Right atrium auricular region (tissue), 2 donors: ENCODE data around the gene ABO. TPM values are rescaled to one million over a fixed set of nuclear protein-coding genes. Genes with fewer than 3 reads are reported as not detected.

Source experiments
- DNase-seq: peaks from one replicate; pipeline ENCODE4 v3.0.0-alpha.2; 2019; ENCODE audit warnings: low spot score
- H3K27ac ChIP-seq, 2 donors: fragments of 200-600 bp; sonication (generic); 1 replicate in 1 of 2; 2 replicates in 1 of 2; pipeline ENCODE4 v1.5.1; 2016 to 2019
- H3K27me3 ChIP-seq, 2 donors: fragments of 200-600 bp; sonication (generic); one replicate each; pipeline versions ENCODE4 v1.5.1 to v1.6.0; 2017 to 2019
- H3K36me3 ChIP-seq: fragments of 200-600 bp; sonication (generic); one replicate; pipeline ENCODE4 v1.5.1; 2016
- H3K4me1 ChIP-seq, 2 donors: fragments of 200-600 bp; sonication (generic); one replicate each; pipeline versions ENCODE4 v1.5.1 to v1.6.0; 2017 to 2019
- H3K4me3 ChIP-seq, 2 donors: fragments of 200-600 bp; sonication (generic); 1 replicate in 1 of 2; 2 replicates in 1 of 2; pipeline ENCODE4 v1.5.1; 2017 to 2019; ENCODE audit warnings: mild to moderate bottlenecking in 1 of 2, moderate library complexity in 1 of 2
- H3K9me3 ChIP-seq, 2 donors: fragments of 200-600 bp; sonication (generic); one replicate each; pipeline ENCODE4 v1.5.1; 2019
- total RNA-seq, 2 donors: library from RNA; depleted of rRNA; stranded (reverse); fragments of >200 nt; gene quantifications; one replicate each; pipeline ENCODE4 v1.1.0, GENCODE V29; 2016
- TF ChIP-seq, protein P1 (sequence below), 2 donors: fragments of 200-600 bp; sonication (generic); IDR thresholded peaks; one replicate each; pipeline ENCODE4 v1.5.1; 2019; ENCODE audit warnings: antibody characterized with exemption in 2 of 2

Gene ABO
- total RNA-seq, 2 donors from 2014 or later: 1.1 to 2.5 TPM

DNA sequence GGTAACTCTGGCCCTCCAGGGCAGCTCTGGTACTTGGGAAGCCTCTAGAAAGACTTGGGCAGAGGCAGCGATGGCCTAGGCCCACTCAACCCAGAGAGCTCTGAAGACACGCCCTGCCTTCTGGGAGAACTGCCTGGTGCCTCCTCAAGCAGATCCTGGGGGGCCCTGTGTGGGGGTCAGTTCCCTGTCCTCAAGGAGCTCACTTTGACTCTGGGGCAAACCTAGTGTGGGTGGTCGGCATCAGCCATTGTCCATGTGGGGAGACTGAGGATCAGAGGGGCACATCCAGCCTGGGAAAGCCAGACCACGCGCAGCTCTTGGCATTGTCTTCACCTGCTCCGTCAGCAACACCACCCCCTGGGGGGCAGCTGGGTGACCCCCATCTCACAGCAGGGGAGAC is 28.0 kb downstream of the ABO start:
- peaks cover 0 to 1% of the 10 kb centered on the region in 2 donors for H3K4me1 ChIP-seq
- H3K27ac ChIP-seq: no peak overlapping the region
- no peaks in the 10 kb centered on the region for H3K9me3 ChIP-seq
- no peaks in the 10 kb centered on the region for H3K36me3 ChIP-seq
- H3K4me3 ChIP-seq: no peak overlapping the region
- H3K27me3 ChIP-seq: no peaks in the 10 kb centered on the region
- TF ChIP-seq, protein P1, sequence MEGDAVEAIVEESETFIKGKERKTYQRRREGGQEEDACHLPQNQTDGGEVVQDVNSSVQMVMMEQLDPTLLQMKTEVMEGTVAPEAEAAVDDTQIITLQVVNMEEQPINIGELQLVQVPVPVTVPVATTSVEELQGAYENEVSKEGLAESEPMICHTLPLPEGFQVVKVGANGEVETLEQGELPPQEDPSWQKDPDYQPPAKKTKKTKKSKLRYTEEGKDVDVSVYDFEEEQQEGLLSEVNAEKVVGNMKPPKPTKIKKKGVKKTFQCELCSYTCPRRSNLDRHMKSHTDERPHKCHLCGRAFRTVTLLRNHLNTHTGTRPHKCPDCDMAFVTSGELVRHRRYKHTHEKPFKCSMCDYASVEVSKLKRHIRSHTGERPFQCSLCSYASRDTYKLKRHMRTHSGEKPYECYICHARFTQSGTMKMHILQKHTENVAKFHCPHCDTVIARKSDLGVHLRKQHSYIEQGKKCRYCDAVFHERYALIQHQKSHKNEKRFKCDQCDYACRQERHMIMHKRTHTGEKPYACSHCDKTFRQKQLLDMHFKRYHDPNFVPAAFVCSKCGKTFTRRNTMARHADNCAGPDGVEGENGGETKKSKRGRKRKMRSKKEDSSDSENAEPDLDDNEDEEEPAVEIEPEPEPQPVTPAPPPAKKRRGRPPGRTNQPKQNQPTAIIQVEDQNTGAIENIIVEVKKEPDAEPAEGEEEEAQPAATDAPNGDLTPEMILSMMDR (IDR thresholded peaks at IDR 0.05): no peak
- no peak for DNase-seq

DNA sequence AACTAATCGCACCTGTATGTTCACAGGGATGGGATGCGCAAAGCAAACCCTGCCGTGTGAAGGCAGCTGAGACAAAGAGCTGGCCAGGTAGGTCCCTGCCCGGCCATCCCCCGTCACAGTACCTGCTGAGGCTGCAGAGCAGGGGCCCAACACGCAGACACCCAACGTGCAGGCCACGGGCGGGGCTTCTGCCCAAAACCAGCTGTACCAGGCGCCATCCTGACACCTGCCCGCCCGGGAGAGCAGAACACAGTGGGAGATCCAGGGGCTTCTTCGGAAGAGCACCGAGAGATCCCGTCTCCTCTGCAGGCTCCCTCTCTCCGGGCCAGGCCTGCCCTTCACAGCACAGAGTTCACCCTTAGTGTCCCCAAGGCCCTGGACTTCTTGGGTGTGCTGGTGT is 28.4 kb downstream of the ABO start:
- Histone ChIP-seq H3K9me3 (no peaks in the 10 kb centered on the region), H3K4me3 (no peak overlapping the region), H3K27me3 (no peaks in the 10 kb centered on the region), H3K4me1 (no peaks in the 10 kb centered on the region), H3K36me3 (no peaks in the 10 kb centered on the region), H3K27ac (no peak overlapping the region)
- TF ChIP-seq, protein P1 (IDR thresholded peaks at IDR 0.05): no peak
- no peak for DNase-seq

DNA sequence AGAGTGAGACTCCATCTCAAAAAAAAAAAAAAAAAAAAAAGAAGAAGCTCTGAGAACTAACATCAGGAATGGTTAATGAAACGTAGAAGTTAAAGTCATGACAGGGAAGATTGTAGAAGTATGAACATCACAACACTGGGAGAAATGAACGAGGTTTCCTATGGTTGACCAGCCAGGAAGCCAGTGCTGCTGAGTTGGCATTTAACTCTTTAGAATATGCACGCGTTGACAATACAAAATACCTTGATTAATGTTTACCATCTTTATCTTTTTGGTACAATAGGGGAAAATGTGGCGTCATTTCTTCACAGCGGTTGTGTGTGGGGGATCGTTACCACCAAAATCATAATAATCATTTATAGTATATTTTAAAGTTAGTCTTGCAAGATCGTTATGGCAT is 32.0 kb downstream of the ABO start:
- Histone ChIP-seq H3K4me3 (no peak overlapping the region), H3K9me3 (no peaks in the 10 kb centered on the region), H3K27me3 (no peaks in the 10 kb centered on the region), H3K36me3 (no peaks in the 10 kb centered on the region), H3K4me1 (peaks cover 0 to 19% of the 10 kb centered on the region in 2 donors), H3K27ac (no peak overlapping the region)
- TF ChIP-seq, protein P1 (IDR thresholded peaks at IDR 0.05): no peak
- DNase-seq: no peak

DNA sequence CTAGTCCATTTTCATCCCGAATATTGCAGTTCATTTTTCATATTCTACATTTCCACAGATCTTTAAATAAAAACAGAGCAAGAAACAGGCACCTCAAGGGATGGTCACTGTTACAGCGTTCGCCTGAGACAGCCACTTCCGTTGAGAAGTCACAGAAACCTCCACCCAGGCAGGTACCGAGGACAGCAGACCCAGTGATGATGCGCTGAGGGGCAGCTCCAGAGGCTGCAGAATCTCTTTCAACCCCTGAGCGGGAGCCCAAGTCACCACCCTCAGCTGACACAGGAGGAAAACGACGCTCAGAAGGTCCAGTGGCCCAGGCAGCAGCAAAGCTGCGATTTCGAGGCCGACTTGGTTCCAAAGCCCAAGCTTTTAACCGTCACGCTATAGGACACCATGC is 32.8 kb downstream of the ABO start:
- H3K27ac ChIP-seq: no peak overlapping the region
- no peak for DNase-seq
- H3K4me1 ChIP-seq: peaks cover 0 to 24% of the 10 kb centered on the region in 2 donors
- TF ChIP-seq, protein P1 (IDR thresholded peaks at IDR 0.05): no peak
- H3K9me3 ChIP-seq: no peaks in the 10 kb centered on the region
- no peak overlapping the region for H3K4me3 ChIP-seq
- H3K36me3 ChIP-seq: no peaks in the 10 kb centered on the region
- no peaks in the 10 kb centered on the region for H3K27me3 ChIP-seq

DNA sequence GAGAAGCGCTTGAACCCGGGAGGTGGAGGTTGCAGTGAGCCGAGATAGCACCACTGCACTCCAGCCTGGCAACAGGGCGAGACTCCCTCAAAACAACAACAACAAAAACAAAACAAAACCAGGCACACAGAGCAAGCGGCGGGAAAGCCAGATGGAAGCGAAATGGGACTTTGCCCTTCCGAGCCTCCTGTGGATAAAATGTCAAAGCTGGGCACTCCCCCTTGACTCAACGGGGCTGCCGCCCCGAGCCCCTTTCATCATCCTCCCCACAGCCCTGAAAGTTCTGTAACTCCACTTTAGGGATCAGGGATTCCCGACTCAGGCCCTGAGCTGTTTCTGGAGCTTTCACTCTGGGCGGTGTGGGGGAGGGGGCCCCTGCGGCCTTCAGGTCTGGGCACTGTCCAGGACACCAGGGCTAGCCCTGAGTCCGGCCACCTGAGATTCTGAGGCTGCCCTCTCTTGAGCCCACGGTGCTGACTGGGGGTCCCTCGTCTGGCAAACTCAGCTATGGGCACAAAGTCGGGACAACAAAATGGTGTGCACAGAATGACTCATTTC is 35.4 kb downstream of the ABO start:
- Histone ChIP-seq H3K36me3 (no peaks in the 10 kb centered on the region), H3K4me1 (peaks cover 0 to 32% of the 10 kb centered on the region in 2 donors), H3K27me3 (no peaks in the 10 kb centered on the region), H3K27ac (peak overlapping the region; percentile 76 to 84), H3K4me3 (peak overlapping the region; percentile 21 to 50), H3K9me3 (no peaks in the 10 kb centered on the region)
- TF ChIP-seq, protein P1 (IDR thresholded peaks at IDR 0.05): no peak
- DNase-seq: no peak
